NCI-H510A (cell line): ENCODE data around the gene PILRB.
"Not testable (repeated sequence)": the region's sequence is repeated elsewhere in the genome, so short reads cannot be mapped to it uniquely, and the experiment has no call there.

Source experiments
- DNase-seq: peaks from one replicate; lab custom pipeline; 2025; lab: John Stamatoyannopoulos, UW

The PILRB gene

GRCh38 chr7:100356416-100357068 is 1.4 kb upstream of the PILRB start:
- DNase-seq, result no peak

DNA sequence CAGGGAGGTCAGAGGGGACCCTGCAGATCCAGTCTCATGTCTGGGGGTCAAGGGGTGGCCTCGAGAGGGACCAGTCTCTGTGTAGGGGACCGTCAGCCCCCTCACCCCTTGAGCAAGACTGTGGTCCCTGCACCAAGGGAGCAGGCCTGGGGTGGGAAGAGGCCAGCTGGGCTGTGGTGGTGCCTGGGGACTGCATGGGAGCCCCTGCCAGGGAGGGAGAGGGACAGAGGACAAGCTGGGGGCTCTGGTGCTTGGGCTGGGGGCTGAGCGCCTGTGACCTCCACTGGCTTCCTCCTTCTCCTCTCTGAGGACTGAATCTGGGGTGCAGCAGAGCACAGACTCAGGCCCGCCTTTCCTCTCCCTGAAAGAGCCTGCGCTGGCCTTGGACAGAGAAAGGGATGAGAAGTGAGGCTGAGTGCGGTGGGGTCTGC is 771 bp upstream of the PILRB start:
- DNase-seq, result no peak

DNA sequence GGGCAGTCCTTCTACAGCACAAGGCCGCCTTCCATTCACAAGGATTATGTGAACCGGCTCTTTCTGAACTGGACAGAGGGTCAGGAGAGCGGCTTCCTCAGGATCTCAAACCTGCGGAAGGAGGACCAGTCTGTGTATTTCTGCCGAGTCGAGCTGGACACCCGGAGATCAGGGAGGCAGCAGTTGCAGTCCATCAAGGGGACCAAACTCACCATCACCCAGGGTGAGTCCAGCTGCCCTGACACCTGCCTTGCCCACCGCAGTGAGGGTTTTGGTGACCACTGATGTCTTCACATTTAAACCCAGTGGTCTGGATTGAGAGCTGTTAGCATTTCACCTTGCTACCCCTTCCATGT is 918 bp downstream of the PILRB start:
- no peak for DNase-seq

DNA sequence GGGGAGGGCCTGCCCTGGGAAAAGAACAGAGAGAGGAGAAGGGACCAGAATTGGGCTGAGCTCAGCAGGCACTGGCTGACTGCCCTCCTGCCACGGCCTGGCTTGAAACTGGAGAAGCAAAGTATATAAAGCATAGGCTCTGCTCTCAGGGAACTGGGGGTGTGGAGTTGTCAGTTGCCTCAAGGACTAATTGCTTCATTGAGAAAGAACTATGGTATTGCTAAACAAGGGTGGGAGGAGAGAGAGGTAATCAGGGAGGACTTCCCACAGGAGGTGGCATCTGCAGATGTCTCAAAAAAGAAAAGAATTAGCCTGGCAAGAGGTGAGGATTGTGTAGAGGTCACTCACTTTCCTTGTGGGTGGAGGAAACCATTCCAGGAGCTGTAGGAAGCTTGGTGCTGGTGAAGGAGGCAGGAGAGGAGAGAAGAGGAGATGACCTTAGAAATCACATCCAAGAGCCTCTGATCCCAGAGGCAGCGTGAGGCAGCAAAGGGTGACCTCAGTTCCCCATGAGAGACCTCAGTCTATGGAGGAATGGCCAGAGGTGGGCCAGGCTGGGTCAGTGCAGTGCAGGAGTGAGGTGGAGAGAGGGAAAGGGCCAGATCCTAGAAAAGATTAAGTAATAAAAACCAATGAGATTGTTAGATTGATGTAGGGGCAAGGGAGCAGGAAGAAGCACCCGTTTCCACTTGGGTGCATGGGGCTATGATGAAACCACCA is 2.4 kb downstream of the PILRB start:
- DNase-seq, result no peak

DNA sequence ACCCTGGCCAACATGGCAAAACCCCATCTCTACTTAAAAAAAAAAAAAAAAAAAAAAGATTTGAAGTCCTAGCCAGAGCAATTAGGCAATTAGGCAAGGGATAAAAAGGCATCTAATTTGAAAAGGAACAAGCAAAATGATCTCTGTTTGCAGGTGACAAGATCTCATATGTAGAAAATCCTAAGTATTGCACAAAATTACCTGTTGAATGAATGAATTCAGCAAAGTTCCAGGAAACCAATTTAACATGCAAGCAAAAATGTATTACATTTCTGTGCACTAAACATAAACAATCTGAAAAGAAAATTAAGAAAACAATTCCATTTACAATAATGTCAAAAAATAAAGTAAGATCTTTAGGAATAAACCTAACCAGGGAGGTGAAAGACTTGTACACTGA is 5.2 kb downstream of the PILRB start:
- DNase-seq, result no peak

- DNase-seq, result not testable (repeated sequence)
Observed at GRCh38 chr7:100363797-100364196, 5.9 kb downstream of the PILRB start.

DNA sequence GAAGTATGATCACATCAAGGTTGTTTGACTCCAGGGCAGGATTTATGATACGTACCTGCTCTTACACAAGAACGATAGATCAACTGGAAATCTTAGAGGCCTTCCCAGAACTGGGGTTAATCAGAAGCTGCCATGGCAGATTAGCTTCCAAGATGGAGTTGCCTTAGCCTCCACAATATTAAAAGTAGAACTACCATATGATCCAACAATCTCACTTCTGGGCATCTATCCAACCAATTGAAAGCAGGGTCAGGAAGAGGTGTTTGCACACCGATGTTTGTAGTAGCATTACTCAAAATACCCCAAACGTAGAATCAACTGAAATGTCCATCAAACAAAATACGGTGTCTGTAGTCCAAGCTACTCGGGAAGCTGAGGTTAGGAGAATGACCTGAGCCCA is 6.6 kb downstream of the PILRB start:
- no peak for DNase-seq

- not testable (repeated sequence) for DNase-seq
Observed at GRCh38 chr7:100365998-100366367, 8.1 kb downstream of the PILRB start.

DNA sequence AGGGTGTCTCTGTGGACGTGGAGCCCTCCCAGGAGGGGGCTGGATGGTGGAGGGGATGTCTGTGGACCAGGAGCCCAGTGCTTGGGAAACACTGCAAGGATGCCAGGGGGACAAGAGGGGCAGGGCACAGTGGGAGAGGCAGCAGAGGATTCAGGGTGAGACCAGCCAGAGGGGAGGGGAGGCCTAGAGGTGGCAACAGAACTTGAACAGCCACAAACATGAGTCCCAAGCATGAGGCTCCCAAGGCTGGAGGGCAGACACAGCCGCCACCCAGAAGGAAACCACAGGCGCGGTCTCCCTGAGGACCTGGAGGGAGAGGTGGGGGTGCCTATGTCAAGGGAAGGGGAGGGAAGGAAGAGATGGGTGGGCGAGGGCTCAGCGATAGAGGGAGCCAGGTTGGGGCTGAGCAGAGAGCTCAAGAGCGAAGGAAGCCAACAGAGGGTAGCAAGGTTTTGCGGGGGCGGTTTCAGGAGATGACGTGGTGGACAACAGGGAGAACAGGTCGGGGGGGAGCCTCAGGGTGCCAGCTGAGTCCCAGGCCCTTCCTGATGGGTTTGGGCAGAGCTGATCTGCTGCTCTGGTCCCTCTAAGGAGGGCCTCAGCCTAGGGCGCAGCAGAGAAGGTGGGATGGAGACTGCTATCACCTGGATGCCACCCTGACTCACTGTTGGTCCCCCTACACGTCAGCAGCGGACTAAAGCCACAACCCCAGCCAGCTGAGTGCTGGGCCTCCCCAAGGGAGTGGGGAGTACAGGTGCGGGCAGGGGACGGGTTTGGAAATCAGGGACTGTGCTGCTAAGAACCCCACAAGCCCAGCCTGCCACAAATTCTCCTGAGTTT is 8.7 kb downstream of the PILRB start:
- DNase-seq, result no peak

DNA sequence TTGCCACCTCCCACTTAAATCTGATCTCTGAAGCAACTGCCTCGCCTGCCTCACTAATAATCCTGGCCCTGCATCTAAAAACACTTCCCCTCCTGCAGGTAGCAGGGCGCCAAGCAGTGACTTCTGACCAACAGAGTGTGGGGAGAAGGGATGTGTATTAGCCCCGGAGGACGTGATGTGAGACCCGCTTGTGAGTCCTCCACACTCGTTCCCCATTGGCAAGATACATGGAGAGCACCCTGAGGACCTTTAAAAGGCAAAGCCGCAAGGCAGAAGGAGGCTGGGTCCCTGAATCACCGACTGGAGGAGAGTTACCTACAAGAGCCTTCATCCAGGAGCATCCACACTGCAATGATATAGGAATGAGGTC is 9.3 kb downstream of the PILRB start:
- DNase-seq, result no peak

DNA sequence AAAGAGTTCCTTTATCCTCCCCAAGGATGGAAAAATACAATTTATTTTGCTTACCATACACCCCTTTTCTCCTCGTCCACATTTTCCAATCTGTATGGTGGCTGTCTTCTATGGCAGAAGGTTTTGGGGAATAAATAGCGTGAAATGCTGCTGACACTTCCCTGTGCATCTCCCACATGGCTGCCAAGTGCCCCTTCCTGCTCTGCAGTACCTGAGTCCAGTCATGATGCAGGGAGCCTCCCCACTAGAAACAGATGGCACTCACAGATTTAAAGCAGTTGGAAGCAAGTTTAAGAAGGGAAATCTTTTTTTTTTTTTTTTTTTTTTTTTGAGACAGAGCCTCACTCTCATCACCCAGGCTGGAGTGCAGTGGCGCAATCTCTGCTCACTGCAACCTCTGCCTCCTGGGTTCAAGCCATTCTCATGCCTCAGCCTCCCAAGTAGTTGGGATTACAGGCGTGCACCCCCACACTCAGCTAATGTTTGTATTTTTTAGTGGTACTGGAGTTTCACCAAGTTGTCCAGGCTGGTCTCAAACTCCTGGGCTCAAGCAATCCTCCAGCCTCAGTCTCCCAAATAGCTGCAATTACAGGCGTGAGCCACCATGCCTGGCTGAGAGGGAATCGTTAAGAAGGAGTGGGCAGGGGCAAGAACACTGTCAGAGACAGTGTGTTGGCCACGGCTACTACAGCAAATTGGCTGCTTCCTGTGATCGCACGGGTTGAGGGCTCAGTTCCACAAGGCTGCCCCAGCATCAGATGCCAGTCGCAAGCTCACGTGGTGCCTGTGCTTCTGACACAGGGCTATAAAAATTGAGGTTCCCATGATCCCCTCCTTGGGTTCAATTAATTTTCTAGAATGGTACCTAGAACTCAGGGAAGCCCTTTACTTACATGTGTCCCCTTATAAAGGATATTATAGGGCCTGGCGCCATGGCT is 10.0 kb downstream of the PILRB start:
- no peak for DNase-seq

DNA sequence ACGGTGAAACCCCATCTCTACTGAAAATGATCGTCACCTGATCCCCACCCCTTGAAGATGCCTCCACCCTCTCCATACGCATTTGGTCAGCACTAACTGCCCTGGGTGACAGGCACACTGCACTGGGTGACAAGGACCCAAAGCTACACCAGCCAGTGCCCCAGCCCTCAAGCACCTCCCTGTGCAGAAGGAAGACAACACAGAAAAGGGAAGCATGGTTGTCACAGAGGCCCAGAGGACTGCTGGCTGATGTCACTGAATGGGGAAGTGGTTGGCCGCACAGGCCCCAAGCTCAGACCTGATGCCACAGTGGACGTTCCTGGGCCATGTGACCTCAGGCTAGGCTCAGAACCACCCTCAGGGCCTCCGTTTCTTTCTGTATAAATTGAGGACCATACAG is 11.2 kb downstream of the PILRB start:
- DNase-seq, result no peak

DNA sequence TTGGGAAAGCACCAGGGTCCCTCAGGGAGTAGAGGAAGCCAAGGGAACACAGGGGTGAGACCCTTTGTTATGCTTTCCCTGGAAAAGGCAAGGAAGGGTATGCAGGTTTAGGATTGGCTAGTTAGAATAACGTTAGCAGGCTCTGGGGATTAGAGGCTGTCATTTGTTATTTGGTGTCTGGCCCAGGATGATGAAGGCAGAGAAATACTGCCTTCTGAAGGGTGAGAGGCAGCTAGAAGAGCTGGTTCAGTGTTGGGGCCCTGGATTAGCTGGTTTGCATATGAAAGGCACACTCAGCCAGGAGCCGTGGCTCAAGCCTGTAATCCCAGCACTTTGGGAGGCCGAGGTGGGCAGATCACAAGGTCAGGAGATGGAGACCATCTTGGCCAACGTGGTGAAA is 12.4 kb downstream of the PILRB start:
- DNase-seq, result no peak

- DNase-seq, result no peak
Observed at GRCh38 chr7:100370746-100371145, 12.8 kb downstream of the PILRB start.

- DNase-seq, result no peak
Observed at GRCh38 chr7:100371561-100372171, 13.7 kb downstream of the PILRB start.

DNA sequence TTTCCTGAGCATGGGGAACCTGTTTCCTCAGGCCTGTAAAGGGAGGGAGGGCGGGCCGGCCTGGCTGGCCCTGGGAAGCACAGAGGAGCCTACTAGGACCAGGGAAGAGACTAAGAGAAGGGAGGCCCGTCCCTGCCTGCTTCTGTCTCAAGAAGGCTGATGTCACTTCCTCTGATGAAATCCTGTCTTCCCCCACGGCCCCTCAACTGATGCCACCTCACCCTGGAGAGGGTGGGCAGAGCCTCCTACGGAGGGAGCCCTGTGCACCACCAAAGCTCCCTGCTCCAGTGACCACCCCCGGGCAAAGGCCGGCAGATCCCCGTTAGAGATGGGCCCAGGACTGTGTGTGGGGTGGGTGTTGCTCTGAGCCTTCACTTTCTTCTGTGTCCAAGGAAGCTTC is 14.3 kb downstream of the PILRB start:
- DNase-seq, result no peak

GRCh38 chr7:100372694-100373093 is 14.8 kb downstream of the PILRB start:
- no peak for DNase-seq

- no peak for DNase-seq
Observed at GRCh38 chr7:100373261-100373831, 15.4 kb downstream of the PILRB start, which contains the start of gene PILRA. Gene PILRA, plus strand, starts transcription at chr7:100373487. Its CDS starts 170 bp downstream, at chr7:100373657.

- not testable (repeated sequence) for DNase-seq
Observed at GRCh38 chr7:100373870-100374598, 16.1 kb downstream of the PILRB start.

DNA sequence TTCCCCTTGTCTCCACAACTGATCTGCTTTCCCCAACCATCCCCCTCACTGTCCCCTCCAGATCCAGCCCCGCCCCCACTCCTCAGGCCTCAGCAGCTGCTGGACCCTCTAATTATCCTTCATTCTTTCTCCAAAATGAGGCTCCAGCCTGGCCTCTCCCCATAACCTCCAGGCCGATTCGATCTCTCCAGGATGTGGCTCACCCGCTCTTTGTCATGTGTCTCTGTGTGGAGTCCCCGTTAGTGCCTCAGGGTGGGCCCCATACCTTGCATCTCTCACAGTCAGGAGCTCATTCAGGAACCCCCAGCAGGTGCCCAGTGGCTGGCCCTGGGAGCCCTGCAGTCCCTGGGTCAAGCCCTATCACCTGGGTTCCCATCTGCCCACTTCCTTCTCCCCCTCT is 16.7 kb downstream of the PILRB start:
- no peak for DNase-seq
